H9 (cell line): ENCODE data around the gene MINDY4. TPM values are rescaled to one million over a fixed set of nuclear protein-coding genes. Genes with fewer than 3 reads are reported as not detected.
"Not testable (repeated sequence)": the region's sequence is repeated elsewhere in the genome, so short reads cannot be mapped to it uniquely, and the experiment has no call there.

ENCODE experiments used
- DNase-seq: peaks from one replicate; pipeline ENCODE4 v3.0.0-alpha.2; 2017
- H2AFZ ChIP-seq: one replicate; pipeline ENCODE4 v1.6.1; 2013; ENCODE audit warnings: mild to moderate bottlenecking, low read length, control low read depth, moderate library complexity
- H2AK5ac ChIP-seq: 2 replicates; pipeline ENCODE4 v1.6.1; 2013; ENCODE audit warnings: low read length, control low read depth, mixed read lengths; ENCODE audit not compliant: insufficient read length
- H2BK120ac ChIP-seq: one replicate; pipeline ENCODE4 v1.6.1; 2013; ENCODE audit warnings: low read depth, mild to moderate bottlenecking, low read length, control low read depth, inconsistent platforms; ENCODE audit not compliant: poor library complexity, severe bottlenecking
- H2BK12ac ChIP-seq: 2 replicates; pipeline ENCODE4 v1.6.1; 2013; ENCODE audit warnings: low read length, control low read depth, mixed read lengths, low read depth; ENCODE audit not compliant: insufficient read length
- H2BK15ac ChIP-seq: 2 replicates; pipeline ENCODE4 v1.6.1; 2013; ENCODE audit warnings: low read depth, low read length, control low read depth
- H2BK20ac ChIP-seq: one replicate; pipeline ENCODE4 v1.6.1; 2013; ENCODE audit warnings: low read depth, mild to moderate bottlenecking, low read length, control low read depth, inconsistent platforms; ENCODE audit not compliant: poor library complexity, severe bottlenecking
- H2BK5ac ChIP-seq: 2 replicates; pipeline ENCODE4 v1.6.1; 2013; ENCODE audit warnings: low read length, control low read depth, mixed read lengths; ENCODE audit not compliant: insufficient read length
- H3K14ac ChIP-seq: 2 replicates; pipeline ENCODE4 v1.6.1; 2013; ENCODE audit warnings: low read length, control low read depth; ENCODE audit not compliant: insufficient read depth
- H3K18ac ChIP-seq: 2 replicates; pipeline ENCODE4 v1.6.1; 2013; ENCODE audit warnings: low read depth, mild to moderate bottlenecking, mixed read lengths, low read length, control low read depth; ENCODE audit not compliant: insufficient read length
- H3K23ac ChIP-seq: 2 replicates; pipeline ENCODE4 v1.6.1; 2013; ENCODE audit warnings: low read length, control low read depth, mixed read lengths, low read depth; ENCODE audit not compliant: insufficient read length
- H3K23me2 ChIP-seq: 2 replicates; pipeline ENCODE4 v1.6.1; 2013; ENCODE audit warnings: low read depth, mild to moderate bottlenecking, mixed read lengths, low read length, control low read depth; ENCODE audit not compliant: insufficient read length, poor library complexity, severe bottlenecking
- H3K27ac ChIP-seq: 2 replicates; pipeline ENCODE4 v1.5.1; 2013; ENCODE audit warnings: low read length, control low read depth, mixed read lengths, low read depth; ENCODE audit not compliant: insufficient read length
- H3K27me3 ChIP-seq: 2 replicates; pipeline ENCODE4 v1.6.1; 2013; ENCODE audit warnings: low read length, control low read depth, inconsistent platforms; ENCODE audit not compliant: insufficient read depth
- H3K4ac ChIP-seq: 2 replicates; pipeline ENCODE4 v1.6.1; 2013; ENCODE audit warnings: low read depth, mild to moderate bottlenecking, control low read depth, inconsistent platforms, low read length, moderate library complexity
- H3K4me1 ChIP-seq: 2 replicates; pipeline ENCODE4 v1.6.1; 2013; ENCODE audit warnings: low read length, control low read depth, inconsistent platforms; ENCODE audit not compliant: insufficient read depth
- H3K4me2 ChIP-seq: 2 replicates; pipeline ENCODE4 v1.6.1; 2013; ENCODE audit warnings: low read length, control low read depth, mixed read lengths; ENCODE audit not compliant: insufficient read length, insufficient read depth
- H3K56ac ChIP-seq: 2 replicates; pipeline ENCODE4 v1.6.1; 2013; ENCODE audit warnings: low read depth, mild to moderate bottlenecking, mixed read lengths, low read length, control low read depth; ENCODE audit not compliant: insufficient read length
- H3K79me1 ChIP-seq: 2 replicates; pipeline ENCODE4 v1.6.1; 2013; ENCODE audit warnings: low read depth, mild to moderate bottlenecking, moderate library complexity, low read length, control low read depth, inconsistent platforms; ENCODE audit not compliant: insufficient read depth, poor library complexity, severe bottlenecking
- H3K79me2 ChIP-seq: 2 replicates; pipeline ENCODE4 v1.6.1; 2013; ENCODE audit warnings: low read length, control low read depth, inconsistent platforms; ENCODE audit not compliant: insufficient read depth
- H3K9ac ChIP-seq: 2 replicates; pipeline ENCODE4 v1.6.1; 2013; ENCODE audit warnings: low read length, control low read depth, mixed read lengths; ENCODE audit not compliant: insufficient read length; ENCODE audit errors: extremely low read depth
- H3K9me3 ChIP-seq: one replicate; pipeline ENCODE4 v1.6.1; 2013; ENCODE audit warnings: low read depth, low read length, inconsistent platforms; ENCODE audit not compliant: control insufficient read depth
- H3T11ph ChIP-seq: one replicate; pipeline ENCODE4 v1.6.1; 2013; ENCODE audit warnings: mild to moderate bottlenecking, low read length, control low read depth, inconsistent platforms
- H4K20me1 ChIP-seq: one replicate; pipeline ENCODE4 v1.6.1; 2013; ENCODE audit not compliant: control insufficient read depth, insufficient read length, insufficient read depth
- H4K5ac ChIP-seq: 2 replicates; pipeline ENCODE4 v1.6.1; 2013; ENCODE audit warnings: low read depth, mild to moderate bottlenecking, mixed read lengths, low read length, control low read depth; ENCODE audit not compliant: insufficient read length
- H4K8ac ChIP-seq: replicated peaks from 2 replicates; pipeline ENCODE4 v1.6.1; 2013; ENCODE audit warnings: low read length, control low read depth, mixed read lengths, low read depth; ENCODE audit not compliant: insufficient read length
- H4K91ac ChIP-seq: 2 replicates; pipeline ENCODE4 v1.6.1; 2013; ENCODE audit warnings: low read depth, mild to moderate bottlenecking, moderate library complexity, mixed read lengths, low read length, control low read depth; ENCODE audit not compliant: insufficient read length
- H3K27ac Mint-ChIP-seq, 3 experiments: 2 replicates in 2 of 3; 3 replicates in 1 of 3; pipeline ENCODE4 v1.8.0; 2020 to 2021; ENCODE audit warnings: mixed read lengths in 3 of 3, mild to moderate bottlenecking in 1 of 3, moderate library complexity in 1 of 3
- H3K27me3 Mint-ChIP-seq: 2 replicates; pipeline ENCODE4 v1.8.0; 2021; ENCODE audit warnings: low read depth, mild to moderate bottlenecking, moderate library complexity, mixed read lengths
- H3K36me3 Mint-ChIP-seq, 3 experiments: 2 replicates in 2 of 3; 3 replicates in 1 of 3; pipeline ENCODE4 v1.8.0; 2020 to 2021; ENCODE audit warnings: low read depth in 3 of 3, mixed read lengths in 3 of 3; ENCODE audit not compliant: insufficient read depth in 1 of 3
- H3K4me1 Mint-ChIP-seq, 2 experiments: 2 replicates each; pipeline ENCODE4 v1.8.0; 2020; ENCODE audit warnings: mixed read lengths in 2 of 2
- H3K4me3 Mint-ChIP-seq, 2 experiments: 2 replicates in 1 of 2; 3 replicates in 1 of 2; pipeline ENCODE4 v1.8.0; 2020 to 2021; ENCODE audit warnings: mild to moderate bottlenecking in 2 of 2, mixed read lengths in 2 of 2, moderate library complexity in 1 of 2
- H3K9me3 Mint-ChIP-seq, 2 experiments: 2 replicates in 1 of 2; 3 replicates in 1 of 2; pipeline ENCODE4 v1.8.0; 2020; ENCODE audit warnings: mild to moderate bottlenecking in 2 of 2, mixed read lengths in 2 of 2, moderate library complexity in 1 of 2
- CTCF ChIP-seq: fragments of 200-600 bp; sonication (generic); conservative IDR thresholded peaks from 3 replicates; pipeline ENCODE4 v1.8.0; 2021; ENCODE audit warnings: antibody characterized with exemption, mild to moderate bottlenecking
- WGBS: extraction: QIAGEN DNeasy Blood & Tissue Kit; methylation state at CpG from one replicate; pipeline ENCODE4 v1.1.7; 2013; ENCODE audit warnings: missing lambda C conversion rate, low lambda C conversion rate, mixed read lengths; ENCODE audit not compliant: insufficient read length; ENCODE audit errors: extremely low coverage; 5-methylcytosine and 5-hydroxymethylcytosine counted together
- total RNA-seq: library from RNA; stranded (reverse); gene quantifications from 2 replicates; pipeline ENCODE4 v1.2.1, GENCODE V29; 2021

MINDY4 gene
- total RNA-seq, 1 experiment from 2014 or later = 3.1 TPM

DNA sequence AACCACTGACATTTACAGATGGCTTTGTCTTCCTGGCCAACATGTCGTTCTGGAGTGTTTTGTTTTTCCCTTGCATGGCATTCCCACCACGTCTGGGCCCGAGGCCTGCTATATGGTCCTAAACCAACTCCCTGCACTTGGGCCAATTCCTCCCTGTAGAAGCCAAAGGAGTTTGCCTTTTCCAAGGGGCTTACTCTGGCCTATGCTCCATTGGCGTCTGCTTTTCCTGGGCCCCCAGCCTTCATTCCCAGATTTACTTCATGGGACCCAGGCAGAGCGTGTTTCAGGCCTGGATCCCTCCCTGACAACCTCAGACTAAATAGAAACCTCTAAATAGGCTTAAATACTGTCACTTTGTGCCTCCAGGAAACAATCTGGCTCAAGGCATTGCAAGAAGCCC, 60.7 kb downstream of the MINDY4 start:
- no peak overlapping the region for H4K91ac ChIP-seq
- no peak overlapping the region for H3K9ac ChIP-seq
- H2AK5ac ChIP-seq = no peak overlapping the region
- H3K79me1 ChIP-seq = no peaks in the 10 kb centered on the region
- Mint-ChIP-seq H3K27me3 (peaks cover 8% of the 10 kb centered on the region), H3K4me3 (no peak overlapping the region), H3K4me1 (peaks cover 9 to 10% of the 10 kb centered on the region in 2 experiments), H3K9me3 (peaks cover 32 to 33% of the 10 kb centered on the region in 2 experiments), H3K36me3 (peaks cover 24 to 37% (median 30%) of the 10 kb centered on the region in 3 experiments), H3K27ac (no peak overlapping the region)
- no peak overlapping the region for H3K18ac ChIP-seq
- no peak overlapping the region for H2BK12ac ChIP-seq
- no peaks in the 10 kb centered on the region for H3K27me3 ChIP-seq
- no CpG with 5 or more reads among the region's 5 CpGs for WGBS
- H2BK15ac ChIP-seq = no peak overlapping the region
- H3K4me2 ChIP-seq = no peak overlapping the region
- H2BK5ac ChIP-seq = no peak overlapping the region
- no peak overlapping the region for H4K8ac ChIP-seq
- H2BK120ac ChIP-seq = no peak overlapping the region
- no peak overlapping the region for H4K5ac ChIP-seq
- TF ChIP-seq CTCF = no peak
- H3K4me1 ChIP-seq = peaks cover 2% of the 10 kb centered on the region; the same call in 1 of the 2 replicates
- H3K27ac ChIP-seq = no peak overlapping the region
- H4K20me1 ChIP-seq = no peaks in the 10 kb centered on the region
- H3K23ac ChIP-seq = no peak overlapping the region
- H3K9me3 ChIP-seq = no peaks in the 10 kb centered on the region
- H3K56ac ChIP-seq = no peak overlapping the region
- H2AFZ ChIP-seq = no peak overlapping the region
- peak; percentile 2 for DNase-seq
- H3T11ph ChIP-seq = no peak overlapping the region
- H3K4ac ChIP-seq = no peak overlapping the region
- no peak overlapping the region for H3K14ac ChIP-seq
- H2BK20ac ChIP-seq = no peak overlapping the region
- no peaks in the 10 kb centered on the region for H3K23me2 ChIP-seq
- H3K79me2 ChIP-seq = no peaks in the 10 kb centered on the region

DNA sequence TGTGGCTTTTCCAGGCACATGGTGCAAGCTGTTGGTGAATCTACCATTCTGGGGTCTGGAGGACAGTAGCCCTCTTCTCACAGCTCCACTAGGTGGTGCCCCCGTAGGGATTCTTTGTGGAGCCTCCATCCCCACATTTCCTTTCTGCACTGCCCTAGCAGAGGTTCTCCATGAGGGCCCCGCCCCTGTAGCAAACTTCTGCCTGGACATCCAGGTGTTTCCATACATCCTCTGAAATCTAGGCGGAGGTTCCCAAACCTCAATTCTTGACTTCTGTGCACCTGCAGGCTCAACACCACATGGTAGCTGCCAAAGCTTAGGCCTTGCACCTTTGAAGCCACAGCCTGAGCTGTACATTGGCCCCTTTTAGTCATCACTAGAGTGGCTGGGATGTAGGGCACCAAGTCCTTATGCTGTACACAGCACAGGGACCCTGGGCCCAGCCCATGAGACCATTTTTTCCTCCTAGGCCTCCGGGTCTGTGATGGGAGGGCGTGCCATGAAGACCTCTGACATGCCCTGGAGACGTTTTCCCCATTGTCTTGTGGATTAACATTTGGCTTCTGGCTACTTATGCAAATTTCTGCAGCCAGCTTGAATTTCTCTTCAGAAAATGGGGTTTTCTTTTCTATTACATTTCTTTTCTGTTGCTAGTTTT, 62.9 kb downstream of the MINDY4 start:
- not testable (repeated sequence) for H3K4me1 ChIP-seq, H2BK120ac ChIP-seq, H3K23ac ChIP-seq, H3K23me2 ChIP-seq, H3K27ac ChIP-seq, H3K14ac ChIP-seq, H4K20me1 ChIP-seq, H3K27ac Mint-ChIP-seq, H2AK5ac ChIP-seq, H2BK15ac ChIP-seq, H3K4me1 Mint-ChIP-seq, H3K9ac ChIP-seq, H2BK5ac ChIP-seq, H3K27me3 Mint-ChIP-seq, H3K4ac ChIP-seq, H3K4me3 Mint-ChIP-seq, H3K79me1 ChIP-seq, H3K4me2 ChIP-seq, H4K91ac ChIP-seq, H4K5ac ChIP-seq, H3K79me2 ChIP-seq, H3K9me3 ChIP-seq, H3T11ph ChIP-seq, H2BK12ac ChIP-seq, H2AFZ ChIP-seq, H2BK20ac ChIP-seq, H3K18ac ChIP-seq, H3K27me3 ChIP-seq, H4K8ac ChIP-seq, H3K56ac ChIP-seq
- Mint-ChIP-seq H3K36me3 (peaks cover 24 to 39% (median 30%) of the 10 kb centered on the region in 3 experiments), H3K9me3 (peaks cover 32 to 33% of the 10 kb centered on the region in 2 experiments)
- peak; percentile 5 for DNase-seq
- no CpG with 5 or more reads among the region's 6 CpGs for WGBS
